ENCODE measurements around the gene NEGR1. TPM values are rescaled to one million over a fixed set of nuclear protein-coding genes. Genes with fewer than 3 reads are reported as not detected.

The NEGR1 gene
- polyA plus RNA-seq, 1 donor from 2014 or later, result 47.4 TPM

GRCh38 chr1:71656902-71657301, 625.4 kb downstream of the NEGR1 start:
- H3K9ac ChIP-seq (ENCODE audit: low read length), result no peak overlapping the region
- H3K27ac ChIP-seq (ENCODE audit: low read length), result no peak overlapping the region
- no peaks in the 10 kb centered on the region for H3K27me3 ChIP-seq (ENCODE audit: insufficient read depth, low read depth, low read length)
- no peaks in the 10 kb centered on the region for H3K79me2 ChIP-seq (replicated peaks; ENCODE audit: insufficient read depth, low read length)
- no peak overlapping the region for H3K4me2 ChIP-seq (ENCODE audit: low read length)
- no peaks in the 10 kb centered on the region for H3K36me3 ChIP-seq (ENCODE audit: insufficient read depth, low read length)
- H3K4me3 ChIP-seq (ENCODE audit: low read length), result no peak overlapping the region
- no peak overlapping the region for H2AFZ ChIP-seq (ENCODE audit: low read depth, low read length)
- TF ChIP-seq EP300 (conservative IDR thresholded peaks at IDR 0.05; ENCODE audit: poor library complexity, severe bottlenecking) (no peak), CTCF (IDR thresholded peaks at IDR 0.05; ENCODE audit: poor library complexity, severe bottlenecking) (no peak), POLR2AphosphoS5 (IDR thresholded peaks at IDR 0.05) (no peak), RAD21 (conservative IDR thresholded peaks at IDR 0.05) (no peak), EZH2 (IDR thresholded peaks at IDR 0.05; ENCODE audit: borderline replicate concordance, insufficient read depth, low read length, poor library complexity, severe bottlenecking) (no peak), SMC3 (conservative IDR thresholded peaks at IDR 0.05; ENCODE audit: poor library complexity) (no peak), MXI1 (conservative IDR thresholded peaks at IDR 0.05; ENCODE audit: poor library complexity, severe bottlenecking) (no peak), REST (IDR thresholded peaks at IDR 0.05; ENCODE audit: borderline replicate concordance) (no peak), TAF1 (IDR thresholded peaks at IDR 0.05; ENCODE audit: low read depth) (no peak)
- no peaks in the 10 kb centered on the region for H3K9me3 ChIP-seq (ENCODE audit: low read length)
- H3F3A ChIP-seq (ENCODE audit: insufficient read depth, low read length, poor library complexity, severe bottlenecking), result no peaks in the 10 kb centered on the region
- H4K20me1 ChIP-seq (ENCODE audit: insufficient read depth), result no peaks in the 10 kb centered on the region
- no peaks in the 10 kb centered on the region for H3K9me2 ChIP-seq (ENCODE audit: insufficient read depth, low read length)

GRCh38 chr1:71655604-71656003, 626.7 kb downstream of the NEGR1 start:
- Histone ChIP-seq H3K9ac (ENCODE audit: low read length) (no peak overlapping the region), H3K4me2 (ENCODE audit: low read length) (no peak overlapping the region), H2AFZ (ENCODE audit: low read depth, low read length) (no peak overlapping the region), H3K4me3 (ENCODE audit: low read length) (no peak overlapping the region), H3K27me3 (ENCODE audit: insufficient read depth, low read depth, low read length) (no peaks in the 10 kb centered on the region), H4K20me1 (ENCODE audit: insufficient read depth) (no peaks in the 10 kb centered on the region), H3K9me2 (ENCODE audit: insufficient read depth, low read length) (no peaks in the 10 kb centered on the region), H3F3A (ENCODE audit: insufficient read depth, low read length, poor library complexity, severe bottlenecking) (no peaks in the 10 kb centered on the region), H3K79me2 (replicated peaks; ENCODE audit: insufficient read depth, low read length) (no peaks in the 10 kb centered on the region), H3K9me3 (ENCODE audit: low read length) (no peaks in the 10 kb centered on the region), H3K36me3 (ENCODE audit: insufficient read depth, low read length) (no peaks in the 10 kb centered on the region), H3K27ac (ENCODE audit: low read length) (no peak overlapping the region)
- TF ChIP-seq EZH2 (IDR thresholded peaks at IDR 0.05; ENCODE audit: borderline replicate concordance, insufficient read depth, low read length, poor library complexity, severe bottlenecking), result no peak
- TF ChIP-seq SMC3 (conservative IDR thresholded peaks at IDR 0.05; ENCODE audit: poor library complexity), result no peak
- no peak for TF ChIP-seq MXI1 (conservative IDR thresholded peaks at IDR 0.05; ENCODE audit: poor library complexity, severe bottlenecking)
- no peak for TF ChIP-seq CTCF (IDR thresholded peaks at IDR 0.05; ENCODE audit: poor library complexity, severe bottlenecking)
- TF ChIP-seq RAD21 (conservative IDR thresholded peaks at IDR 0.05), result no peak
- no peak for TF ChIP-seq EP300 (conservative IDR thresholded peaks at IDR 0.05; ENCODE audit: poor library complexity, severe bottlenecking)
- no peak for TF ChIP-seq TAF1 (IDR thresholded peaks at IDR 0.05; ENCODE audit: low read depth)
- TF ChIP-seq REST (IDR thresholded peaks at IDR 0.05; ENCODE audit: borderline replicate concordance), result no peak
- TF ChIP-seq POLR2AphosphoS5 (IDR thresholded peaks at IDR 0.05), result no peak
